Caco-2 (cell line): ENCODE data around the gene NCKAP5. TPM values are rescaled to one million over a fixed set of nuclear protein-coding genes. Genes with fewer than 3 reads are reported as not detected.

Experiments used
- BruUV-seq: library from RNA; stranded (reverse); fragments of 400-500 nt; replicated peaks from 2 replicates; lab custom pipeline; 2021; lab: Mats Ljungman, UMichigan
- CTCF ChIA-PET: fragments of 300-600 bp; sonication (Branson Sonifier 250); formaldehyde crosslinking; loops from one replicate; lab custom pipeline; 2022; ENCODE audit warnings: antibody characterized with exemption; lab: Charles Lee
- POLR2A ChIA-PET: fragments of 300-600 bp; sonication (Branson Sonifier 250); formaldehyde crosslinking; loops from one replicate; lab custom pipeline; 2022; ENCODE audit warnings: antibody characterized with exemption; lab: Charles Lee
- DNase-seq, 2 experiments: peaks; one replicate each; pipeline versions ENCODE4 v3.0.0 to v3.0.0-alpha.2; 2020 to 2022
- H3K27me3 ChIP-seq: replicated peaks from 2 replicates; pipeline ENCODE4 v1.6.0; 2011; ENCODE audit warnings: low read length; ENCODE audit not compliant: control insufficient read depth, insufficient read depth
- H3K36me3 ChIP-seq: 2 replicates; pipeline ENCODE4 v1.5.1; 2011; ENCODE audit warnings: low read length; ENCODE audit not compliant: control insufficient read depth, insufficient read depth
- H3K4me1 ChIP-seq: fragments of 250-450 bp; sonication (Bioruptor Pico); 2 replicates; pipeline ENCODE4 v1.5.1; 2020; ENCODE audit warnings: mild to moderate bottlenecking
- H3K4me3 ChIP-seq: 2 replicates; pipeline ENCODE4 v1.5.1; 2011; ENCODE audit warnings: low read depth, mild to moderate bottlenecking, control low read depth, low read length
- H3K9me3 ChIP-seq: fragments of 250-450 bp; sonication (Bioruptor Pico); 2 replicates; pipeline ENCODE4 v1.5.1; 2020; ENCODE audit warnings: mild to moderate bottlenecking, moderate library complexity
- H3K27ac Mint-ChIP-seq: one replicate; pipeline ENCODE4 v1.8.0; 2022; ENCODE audit warnings: mixed read lengths; ENCODE audit not compliant: unreplicated experiment
- H3K27me3 Mint-ChIP-seq: one replicate; pipeline ENCODE4 v1.8.0; 2022; ENCODE audit warnings: mixed read lengths; ENCODE audit not compliant: insufficient read depth, unreplicated experiment
- H3K36me3 Mint-ChIP-seq: one replicate; pipeline ENCODE4 v1.8.0; 2022; ENCODE audit warnings: mild to moderate bottlenecking, mixed read lengths; ENCODE audit not compliant: insufficient read depth, unreplicated experiment
- H3K4me1 Mint-ChIP-seq: one replicate; pipeline ENCODE4 v1.8.0; 2022; ENCODE audit warnings: low read depth, mixed read lengths; ENCODE audit not compliant: unreplicated experiment
- H3K4me3 Mint-ChIP-seq: one replicate; pipeline ENCODE4 v1.8.0; 2022; ENCODE audit warnings: mild to moderate bottlenecking, moderate library complexity, mixed read lengths; ENCODE audit not compliant: unreplicated experiment
- H3K9me3 Mint-ChIP-seq: one replicate; pipeline ENCODE4 v1.8.0; 2022; ENCODE audit warnings: mixed read lengths; ENCODE audit not compliant: unreplicated experiment
- intact Hi-C: fragments of 100-400 bp; cut with micrococcal nuclease; formaldehyde crosslinking; loops from one replicate; pipeline ENCODE4 v1.10.0; 2022; ENCODE audit not compliant: unreplicated experiment
- total RNA-seq: library from RNA; stranded (reverse); gene quantifications from 2 replicates; pipeline ENCODE4 v1.2.3, GENCODE V29; 2022
- TF ChIP-seq, protein P1 (sequence below), 2 experiments: fragments of 200-600 bp in 1 of 2; IDR thresholded peaks; 1 replicate in 1 of 2; 2 replicates in 1 of 2; pipeline versions ENCODE4 v1.5.1 to v1.8.0; 2011 to 2022; ENCODE audit warnings: antibody characterized with exemption in 1 of 2, control low read depth in 1 of 2, inconsistent platforms in 1 of 2, low read depth in 1 of 2, low read length in 1 of 2, mild to moderate bottlenecking in 1 of 2, moderate library complexity in 1 of 2; ENCODE audit not compliant: insufficient read depth in 1 of 2, severe bottlenecking in 1 of 2, unreplicated experiment in 1 of 2

Gene NCKAP5
- total RNA-seq, 1 experiment from 2014 or later: 3.8 TPM

DNA sequence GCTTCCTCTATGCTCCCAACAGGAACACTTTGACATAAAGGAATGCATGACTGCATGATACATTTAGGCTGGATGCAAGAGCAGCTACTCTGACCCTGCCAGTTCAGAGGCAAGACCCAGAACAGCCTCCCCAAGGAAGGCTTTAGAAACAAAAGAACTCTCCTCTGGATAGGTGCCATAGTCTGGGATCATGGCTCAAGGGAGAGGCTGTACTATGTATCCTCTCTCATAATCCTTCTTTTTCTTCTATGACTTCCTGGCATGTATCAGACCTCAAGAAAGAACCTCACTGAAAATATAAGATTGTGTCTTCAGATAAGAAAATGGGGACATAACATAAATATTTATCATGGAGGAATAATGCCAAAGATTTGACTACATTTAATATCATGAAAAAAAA, 704.3 kb downstream of the NCKAP5 start:
- Histone ChIP-seq H3K4me3 (no peak overlapping the region), H3K27me3 (no peaks in the 10 kb centered on the region), H3K36me3 (no peaks in the 10 kb centered on the region), H3K9me3 (no peaks in the 10 kb centered on the region), H3K4me1 (no peaks in the 10 kb centered on the region)
- H3K27me3 Mint-ChIP-seq: peaks cover 3% of the 10 kb centered on the region
- no TSS peak for BruUV-seq
- H3K36me3 Mint-ChIP-seq: no peaks in the 10 kb centered on the region
- TF ChIP-seq, protein P1, sequence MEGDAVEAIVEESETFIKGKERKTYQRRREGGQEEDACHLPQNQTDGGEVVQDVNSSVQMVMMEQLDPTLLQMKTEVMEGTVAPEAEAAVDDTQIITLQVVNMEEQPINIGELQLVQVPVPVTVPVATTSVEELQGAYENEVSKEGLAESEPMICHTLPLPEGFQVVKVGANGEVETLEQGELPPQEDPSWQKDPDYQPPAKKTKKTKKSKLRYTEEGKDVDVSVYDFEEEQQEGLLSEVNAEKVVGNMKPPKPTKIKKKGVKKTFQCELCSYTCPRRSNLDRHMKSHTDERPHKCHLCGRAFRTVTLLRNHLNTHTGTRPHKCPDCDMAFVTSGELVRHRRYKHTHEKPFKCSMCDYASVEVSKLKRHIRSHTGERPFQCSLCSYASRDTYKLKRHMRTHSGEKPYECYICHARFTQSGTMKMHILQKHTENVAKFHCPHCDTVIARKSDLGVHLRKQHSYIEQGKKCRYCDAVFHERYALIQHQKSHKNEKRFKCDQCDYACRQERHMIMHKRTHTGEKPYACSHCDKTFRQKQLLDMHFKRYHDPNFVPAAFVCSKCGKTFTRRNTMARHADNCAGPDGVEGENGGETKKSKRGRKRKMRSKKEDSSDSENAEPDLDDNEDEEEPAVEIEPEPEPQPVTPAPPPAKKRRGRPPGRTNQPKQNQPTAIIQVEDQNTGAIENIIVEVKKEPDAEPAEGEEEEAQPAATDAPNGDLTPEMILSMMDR (IDR thresholded peaks at IDR 0.05; ENCODE audit: insufficient read depth in 1 of 2, low read depth in 1 of 2, low read length in 1 of 2, severe bottlenecking in 1 of 2, unreplicated experiment in 1 of 2): no peak
- H3K9me3 Mint-ChIP-seq: no peaks in the 10 kb centered on the region
- intact Hi-C loops: no loop called here
- POLR2A ChIA-PET: no interaction called here
- CTCF ChIA-PET: no interaction called here
- peaks cover 9% of the 10 kb centered on the region for H3K4me1 Mint-ChIP-seq
- H3K27ac Mint-ChIP-seq: no peak overlapping the region
- no peak overlapping the region for H3K4me3 Mint-ChIP-seq
- DNase-seq: no peak

DNA sequence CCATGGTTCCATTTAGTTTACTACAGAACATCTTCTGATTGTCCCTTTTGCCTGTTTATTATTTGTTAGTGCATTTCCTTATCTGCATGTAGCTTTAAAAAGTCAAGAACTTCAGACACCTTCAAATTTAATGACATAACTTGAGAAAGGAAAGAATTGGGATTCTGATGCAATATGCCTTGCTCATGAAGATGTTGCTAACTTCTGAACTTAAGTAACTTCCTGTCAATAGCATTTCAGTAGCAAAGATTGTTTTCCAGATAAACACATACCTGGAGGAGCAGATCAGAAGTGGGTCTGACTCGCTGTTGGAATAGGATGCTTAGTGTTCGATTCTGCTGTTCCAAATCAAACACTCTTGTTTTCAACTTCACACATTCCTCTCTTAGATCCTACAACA, 708.0 kb downstream of the NCKAP5 start:
- ChIA-PET CTCF (no interaction called here), POLR2A (no interaction called here)
- Histone ChIP-seq H3K4me1 (no peaks in the 10 kb centered on the region), H3K9me3 (no peaks in the 10 kb centered on the region), H3K4me3 (no peak overlapping the region), H3K36me3 (no peaks in the 10 kb centered on the region), H3K27me3 (no peaks in the 10 kb centered on the region)
- Mint-ChIP-seq H3K36me3 (no peaks in the 10 kb centered on the region), H3K4me3 (no peak overlapping the region), H3K27ac (no peak overlapping the region), H3K4me1 (peaks cover 9% of the 10 kb centered on the region), H3K27me3 (no peaks in the 10 kb centered on the region), H3K9me3 (no peaks in the 10 kb centered on the region)
- TF ChIP-seq, protein P1 (IDR thresholded peaks at IDR 0.05; ENCODE audit: insufficient read depth in 1 of 2, low read depth in 1 of 2, low read length in 1 of 2, severe bottlenecking in 1 of 2, unreplicated experiment in 1 of 2): no peak
- no peak for DNase-seq
- intact Hi-C loops: no loop called here
- no TSS peak for BruUV-seq

DNA sequence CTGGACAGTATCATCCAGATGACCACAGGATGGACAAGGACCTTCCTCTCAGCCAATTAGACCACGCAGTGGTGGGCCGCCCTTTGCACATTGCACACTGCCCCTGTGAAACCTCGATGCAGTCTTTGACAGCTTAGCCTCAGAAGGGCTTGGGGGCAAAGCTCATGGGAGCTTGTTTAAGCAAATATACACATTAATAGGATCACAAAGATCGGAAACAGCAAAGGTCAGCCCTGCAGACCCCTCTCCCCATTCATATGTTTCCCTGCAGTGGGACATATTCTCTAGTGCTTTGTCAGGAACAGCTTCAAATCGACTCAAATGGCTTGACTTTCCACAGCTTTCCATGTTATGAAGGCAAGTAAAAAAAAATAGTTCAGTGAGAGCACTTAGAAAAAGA, 708.7 kb downstream of the NCKAP5 start:
- Mint-ChIP-seq H3K4me1 (peaks cover 9% of the 10 kb centered on the region), H3K4me3 (no peak overlapping the region), H3K36me3 (no peaks in the 10 kb centered on the region), H3K9me3 (no peaks in the 10 kb centered on the region), H3K27ac (no peak overlapping the region), H3K27me3 (no peaks in the 10 kb centered on the region)
- Histone ChIP-seq H3K9me3 (no peaks in the 10 kb centered on the region), H3K27me3 (no peaks in the 10 kb centered on the region), H3K36me3 (no peaks in the 10 kb centered on the region), H3K4me3 (no peak overlapping the region), H3K4me1 (no peaks in the 10 kb centered on the region)
- no TSS peak for BruUV-seq
- POLR2A ChIA-PET: no interaction called here
- CTCF ChIA-PET: no interaction called here
- DNase-seq: no peak
- intact Hi-C loops: loop anchor here (10.0 kb wide), 1 partner anchor 435 kb away; no protein-coding TSS in a partner anchor
- TF ChIP-seq, protein P1 (IDR thresholded peaks at IDR 0.05; ENCODE audit: insufficient read depth in 1 of 2, low read depth in 1 of 2, low read length in 1 of 2, severe bottlenecking in 1 of 2, unreplicated experiment in 1 of 2): no peak
